GM18502 (cell line): ENCODE data around the gene CRAMP1.

Experiments
- ATAC-seq: cut with Tn5 transposase; IDR thresholded peaks from one replicate; pipeline ENCODE4 v1.9.1; 2021; ENCODE audit warnings: mild to moderate bottlenecking; ENCODE audit not compliant: unreplicated experiment, poor library complexity

Gene CRAMP1

GRCh38 chr16:1654505-1655268, 42.5 kb downstream of the CRAMP1 start:
- no peak for ATAC-seq

DNA sequence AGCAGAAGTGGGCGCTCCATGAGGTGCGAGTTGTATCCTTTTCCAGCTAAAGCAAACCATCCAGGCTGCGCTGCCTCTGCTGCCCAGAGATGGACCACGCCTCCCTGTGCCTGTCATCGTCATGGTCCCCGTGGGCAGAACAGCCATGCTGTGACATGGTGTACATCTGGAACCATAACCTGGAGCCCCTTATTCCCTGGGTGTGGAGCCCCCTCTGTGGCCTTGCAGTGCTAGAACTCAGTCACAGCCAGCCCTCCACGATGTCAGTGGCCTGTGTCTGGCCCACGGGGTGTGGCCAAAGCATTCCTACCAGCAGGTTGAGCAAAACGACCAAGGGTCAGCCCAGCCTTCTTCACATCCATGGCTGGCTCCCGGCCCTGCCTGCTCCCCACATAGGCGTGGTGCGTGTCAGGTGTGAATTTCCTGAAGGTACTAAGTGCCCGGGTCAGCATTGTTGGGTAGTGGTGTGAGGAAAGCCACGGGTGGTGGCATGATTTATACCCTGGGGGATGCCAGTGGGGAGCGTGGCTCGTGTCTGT, 43.2 kb downstream of the CRAMP1 start:
- ATAC-seq = no peak

GRCh38 chr16:1655909-1656807, 44.0 kb downstream of the CRAMP1 start:
- no peak for ATAC-seq

DNA sequence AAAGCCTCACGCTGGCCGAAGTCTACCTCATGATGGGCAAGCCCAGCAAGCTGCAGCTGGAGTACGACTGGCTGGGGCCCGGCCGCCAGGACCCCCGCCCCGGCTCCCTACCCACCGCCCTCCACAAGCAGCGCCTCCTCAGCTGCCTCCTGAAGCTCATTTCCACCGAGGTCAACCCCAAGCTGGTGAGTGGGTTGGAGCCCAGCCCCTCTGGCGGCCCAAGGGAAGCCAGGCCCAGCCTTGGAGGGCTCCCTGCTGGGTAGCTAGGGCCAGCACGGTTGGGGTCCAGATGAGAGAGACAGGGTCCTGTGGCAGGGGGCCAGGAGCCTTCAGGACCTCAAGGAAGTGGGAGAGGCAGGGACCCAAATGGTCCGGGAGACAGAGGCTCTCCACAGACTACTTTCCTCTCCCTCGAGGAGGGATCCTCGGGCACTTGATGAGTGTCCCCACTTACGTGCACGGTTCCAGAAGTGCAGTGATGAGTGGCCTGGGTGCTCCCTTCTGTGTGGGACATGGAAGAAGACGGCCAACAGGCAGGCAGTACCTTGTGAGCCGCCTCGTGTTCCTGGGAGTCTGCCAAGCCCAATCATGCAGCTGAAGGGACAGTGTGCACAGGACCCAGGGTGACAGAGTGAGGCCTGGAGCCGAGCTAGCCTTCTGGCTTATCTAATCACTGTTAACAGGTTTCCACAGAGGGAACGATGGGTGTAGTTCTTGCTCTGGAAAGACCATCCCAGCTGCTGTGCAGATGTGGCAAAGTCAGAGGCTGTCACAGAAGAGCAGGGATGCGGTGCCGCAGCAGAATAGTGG, 44.9 kb downstream of the CRAMP1 start:
- no peak for ATAC-seq

- ATAC-seq = no peak
These were observed 45.7 kb downstream of the CRAMP1 start for GRCh38 chr16:1657841-1658240.

GRCh38 chr16:1659031-1659430, 46.9 kb downstream of the CRAMP1 start:
- no peak for ATAC-seq

DNA sequence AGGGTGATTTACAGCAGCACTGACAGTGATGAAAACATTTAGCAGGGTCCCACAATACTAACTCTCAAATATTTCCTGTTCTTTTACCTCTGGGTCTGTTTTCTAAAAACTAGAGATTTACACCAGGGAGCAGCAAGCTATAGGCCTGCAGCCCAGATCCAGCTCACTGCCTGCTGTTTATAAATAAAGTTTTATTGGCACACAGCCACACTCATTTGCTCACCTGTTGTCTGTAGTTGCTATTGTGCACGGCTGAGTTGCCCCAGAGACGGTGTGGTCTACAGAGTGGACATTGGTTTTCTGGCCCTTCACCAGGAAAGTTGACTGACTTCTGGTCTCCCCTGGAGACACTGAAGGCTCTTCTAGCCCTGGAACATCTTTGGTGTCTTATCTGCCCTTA, 49.7 kb downstream of the CRAMP1 start:
- ATAC-seq = no peak

DNA sequence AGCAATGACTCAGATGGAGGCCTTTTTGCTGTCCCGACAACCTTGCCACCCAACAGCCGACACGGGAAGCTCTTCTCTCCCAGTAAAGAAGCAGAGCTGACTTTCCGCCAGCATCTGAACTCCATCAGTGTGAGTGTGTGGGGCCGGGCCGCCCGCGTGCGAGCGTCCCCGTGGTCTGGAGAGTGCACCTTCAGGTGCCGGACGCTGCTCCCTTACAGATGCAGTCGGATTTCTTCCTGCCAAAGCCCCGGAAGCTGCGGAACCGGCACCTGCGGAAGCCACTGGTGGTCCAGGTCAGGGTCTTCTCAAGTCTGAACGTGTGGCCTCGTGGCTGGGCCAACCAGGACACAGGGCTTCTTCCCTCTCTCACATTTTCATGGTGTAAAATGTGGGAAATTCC, 50.4 kb downstream of the CRAMP1 start:
- ATAC-seq = no peak

DNA sequence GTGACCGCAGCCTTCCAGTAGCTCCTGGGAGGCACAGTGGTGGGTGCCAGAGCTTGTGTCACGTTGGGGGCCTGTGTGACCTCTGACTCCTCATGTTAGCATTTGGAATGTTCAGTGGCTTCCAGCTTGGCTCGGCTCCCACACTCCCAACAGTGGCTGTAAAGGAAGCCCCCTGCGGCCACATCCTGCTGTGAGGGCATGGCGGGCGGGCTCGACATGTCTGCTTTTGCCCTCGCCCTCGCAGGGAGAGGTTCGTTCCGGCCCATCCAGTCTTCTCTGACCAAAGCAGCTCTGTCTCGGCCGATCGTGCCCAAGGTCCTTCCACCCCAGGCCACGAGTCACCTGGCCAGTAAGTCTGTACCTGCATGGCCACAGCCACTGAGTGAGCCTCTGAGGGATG, 53.7 kb downstream of the CRAMP1 start:
- no peak for ATAC-seq

DNA sequence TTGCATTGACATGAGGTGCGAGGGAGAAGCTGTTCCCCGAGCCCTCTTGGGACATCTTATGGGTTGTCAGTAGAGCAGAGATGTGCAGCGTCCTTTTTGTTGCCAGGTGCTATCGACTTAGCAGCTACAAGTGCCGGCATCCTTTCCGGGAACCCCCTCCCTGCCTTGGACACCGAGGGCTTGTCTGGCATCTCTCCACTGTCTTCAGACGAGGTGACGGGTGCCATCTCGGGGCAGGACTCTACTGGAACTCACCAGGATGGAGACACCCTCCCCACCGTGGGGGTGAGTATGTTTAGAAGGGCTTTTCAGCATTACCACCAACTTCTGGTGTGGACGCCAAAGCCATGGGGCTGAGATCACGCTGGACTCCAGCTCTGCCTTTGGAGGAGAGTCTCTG, 54.2 kb downstream of the CRAMP1 start:
- ATAC-seq = no peak

DNA sequence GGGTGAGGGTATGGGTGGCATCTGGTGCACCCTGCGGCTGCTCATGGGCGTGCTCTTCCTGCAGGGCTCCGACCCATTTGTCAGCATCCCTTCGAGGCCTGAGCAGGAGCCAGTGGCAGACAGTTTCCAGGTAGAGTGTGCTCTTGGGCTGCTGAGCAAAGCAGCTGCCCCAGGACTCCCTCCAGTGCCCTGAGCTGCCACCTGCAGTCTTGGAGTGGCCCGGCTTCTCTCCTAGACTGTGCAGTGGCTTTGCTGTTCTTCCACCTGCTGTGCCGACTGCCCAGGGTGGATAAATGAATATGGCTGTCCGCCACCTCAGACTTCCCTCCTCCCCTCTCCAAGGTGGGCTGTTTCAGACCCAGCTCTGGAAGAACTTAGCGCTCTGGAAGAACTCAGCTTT, 55.1 kb downstream of the CRAMP1 start:
- no peak for ATAC-seq

DNA sequence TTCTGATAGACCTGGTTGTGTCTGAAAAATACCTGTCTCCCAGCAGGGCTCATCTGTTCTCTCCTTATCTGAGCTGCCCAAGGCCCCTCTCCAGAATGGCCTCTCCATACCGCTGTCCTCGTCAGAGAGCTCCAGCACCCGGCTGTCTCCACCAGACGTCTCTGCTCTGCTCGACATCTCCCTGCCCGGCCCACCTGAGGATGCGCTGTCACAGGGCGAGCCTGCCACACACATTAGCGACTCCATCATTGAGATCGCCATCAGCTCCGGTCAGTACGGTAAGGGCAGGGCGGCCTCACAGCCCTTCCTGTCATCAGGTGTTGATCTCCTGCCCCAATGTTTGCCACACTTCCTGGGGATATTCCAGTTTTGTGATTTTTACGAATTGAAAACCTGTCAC, 55.8 kb downstream of the CRAMP1 start:
- no peak for ATAC-seq

DNA sequence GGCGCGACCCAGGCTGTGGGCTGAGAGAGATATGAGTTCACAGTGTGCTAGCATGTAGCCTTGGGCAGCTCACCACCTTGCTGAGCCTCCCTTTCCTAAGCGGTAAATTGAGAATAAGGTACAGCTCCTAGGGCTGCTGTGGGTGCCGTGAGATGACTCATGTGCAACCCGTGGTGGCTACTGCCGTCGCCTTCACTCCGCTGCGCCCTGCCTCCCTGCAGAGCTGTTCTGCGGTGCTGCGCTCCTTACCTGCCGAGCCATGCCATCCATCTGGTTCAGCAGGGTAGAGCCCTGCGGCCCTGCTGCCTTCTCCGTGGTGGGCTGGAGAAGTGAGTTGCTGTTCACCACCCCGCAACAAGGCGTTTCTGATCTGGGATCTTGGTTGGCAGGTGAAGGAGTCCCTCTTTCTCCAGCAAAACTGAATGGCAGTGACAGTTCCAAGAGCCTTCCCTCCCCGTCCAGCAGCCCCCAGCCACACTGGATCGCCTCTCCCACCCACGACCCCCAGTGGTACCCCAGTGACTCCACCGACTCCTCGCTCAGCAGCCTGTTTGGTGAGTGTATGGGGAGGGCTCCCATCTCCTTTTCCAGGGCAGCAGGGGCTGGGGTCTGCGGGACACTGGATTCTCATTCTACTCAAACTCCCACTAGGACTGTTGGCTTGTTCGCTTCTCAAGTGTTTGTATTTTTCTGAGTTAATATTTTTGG, 56.6 kb downstream of the CRAMP1 start:
- no peak for ATAC-seq

- no peak for ATAC-seq
These were observed 57.5 kb downstream of the CRAMP1 start for GRCh38 chr16:1669698-1670097.

GRCh38 chr16:1670371-1670770, 58.2 kb downstream of the CRAMP1 start:
- no peak for ATAC-seq

DNA sequence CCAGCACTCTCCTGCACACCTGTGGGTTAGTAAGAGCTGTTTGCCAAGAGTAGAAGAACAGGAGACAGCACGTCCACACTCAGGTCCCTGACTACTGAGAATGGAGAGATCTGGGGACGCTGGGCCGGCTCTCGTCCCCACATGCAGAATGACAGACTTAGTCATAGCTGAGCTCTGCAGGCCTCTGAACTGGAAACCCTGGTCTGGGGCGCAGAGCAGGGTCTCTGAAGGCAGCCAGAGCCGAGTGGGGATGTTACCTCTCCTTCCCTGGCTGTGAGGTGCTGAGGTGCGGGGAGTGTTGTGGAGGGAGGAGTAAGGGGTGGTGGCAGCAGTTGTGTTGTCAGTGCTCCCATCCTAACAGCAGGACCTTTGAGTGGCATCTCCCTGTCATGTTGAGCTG, 58.7 kb downstream of the CRAMP1 start:
- ATAC-seq = no peak

- no peak for ATAC-seq
These were observed 61.4 kb downstream of the CRAMP1 start for GRCh38 chr16:1673424-1674151.

GRCh38 chr16:1674306-1674705, 62.1 kb downstream of the CRAMP1 start:
- no peak for ATAC-seq
